ENCODE results near the gene SEPTIN6.

GRCh38 chrX:119672426-119672825 is 20.5 kb downstream of the SEPTIN6 start:
- TF ChIP-seq POLR2A (IDR thresholded peaks at IDR 0.05): no peak
- no peak for TF ChIP-seq CTCF (IDR thresholded peaks at IDR 0.05)
